ENCODE results near the gene MRPL22. TPM values are rescaled to one million over a fixed set of nuclear protein-coding genes. Genes with fewer than 3 reads are reported as not detected.

The MRPL22 gene
- total and polyA plus RNA-seq, 12 donors = 12.6 to 129 (median 56.9) TPM

GRCh38 chr5:154966081-154966841 lies 25.4 kb downstream of the MRPL22 start:
- Histone ChIP-seq H3K4me1 (replicated peaks in 1 of 2) (no peaks in the 10 kb centered on the region), H3K9me3 (replicated peaks in 1 of 3) (no peaks in the 10 kb centered on the region), H3K27me3 (no peaks in the 10 kb centered on the region), H3K4me3 (no peak overlapping the region), H3K27ac (peak overlapping the region in 2 of 5 donors; percentile 4 to 38), H3K36me3 (replicated peaks in 1 of 2) (peaks cover 0 to 19% of the 10 kb centered on the region in 2 donors)
- DNase-seq = peak in 1 of 7 donors; percentile 7
- 85 to 90% (median 87%) methylated on average over 7 of the region's 7 CpGs for WGBS, 4 donors
- intact Hi-C loops (cut with DNase I) = no loop called here
- TF ChIP-seq CTCF (IDR thresholded peaks at IDR 0.05) = no peak

GRCh38 chr5:154966874-154967273 lies 26.0 kb downstream of the MRPL22 start:
- no peak for DNase-seq

GRCh38 chr5:154967421-154968024 lies 26.6 kb downstream of the MRPL22 start:
- DNase-seq = no peak
- intact Hi-C loops (cut with DNase I) = no loop called here
- Histone ChIP-seq H3K27me3 (no peaks in the 10 kb centered on the region), H3K9me3 (replicated peaks in 1 of 3) (no peaks in the 10 kb centered on the region), H3K4me3 (no peak overlapping the region), H3K4me1 (replicated peaks in 1 of 2) (no peaks in the 10 kb centered on the region), H3K36me3 (replicated peaks in 1 of 2) (peaks cover 0 to 13% of the 10 kb centered on the region in 2 donors), H3K27ac (no peak overlapping the region)
- TF ChIP-seq CTCF (IDR thresholded peaks at IDR 0.05) = peak in 2 of 6 experiments; percentile 20 to 43
- no peak for TF ChIP-seq POLR2A (IDR thresholded peaks at IDR 0.05)
- 77 to 82% (median 78%) methylated on average over 5 of the region's 5 CpGs for WGBS, 4 donors

More at GRCh38 chr5:154966874-154967273, 26.0 kb downstream of the MRPL22 start:
- Histone ChIP-seq H3K9me3 (replicated peaks in 1 of 3) (no peaks in the 10 kb centered on the region), H3K27ac (no peak overlapping the region), H3K4me1 (replicated peaks in 1 of 2) (no peaks in the 10 kb centered on the region), H3K27me3 (no peaks in the 10 kb centered on the region), H3K36me3 (replicated peaks in 1 of 2) (peaks cover 0 to 13% of the 10 kb centered on the region in 2 donors), H3K4me3 (no peak overlapping the region)
- intact Hi-C loops (cut with DNase I) = no loop called here
- 87 to 89% (median 88%) methylated on average over 3 of the region's 3 CpGs for WGBS, 4 donors
- TF ChIP-seq CTCF (IDR thresholded peaks at IDR 0.05) (no peak), POLR2A (IDR thresholded peaks at IDR 0.05) (no peak)

- no peak overlapping the region for H3K4me3 ChIP-seq
- 90 to 97% (median 94%) methylated on average over 5 of the region's 5 CpGs for WGBS, 4 donors
- no peak for DNase-seq
- intact Hi-C loops (cut with DNase I) = no loop called here
- H3K36me3 ChIP-seq (replicated peaks in 1 of 2) = peaks cover 0 to 13% of the 10 kb centered on the region in 2 donors
- H3K27me3 ChIP-seq = no peaks in the 10 kb centered on the region
- no peaks in the 10 kb centered on the region for H3K4me1 ChIP-seq (replicated peaks in 1 of 2)
- no peaks in the 10 kb centered on the region for H3K9me3 ChIP-seq (replicated peaks in 1 of 3)
- TF ChIP-seq POLR2A (IDR thresholded peaks at IDR 0.05) = no peak
- TF ChIP-seq CTCF (IDR thresholded peaks at IDR 0.05) = no peak
- no peak overlapping the region for H3K27ac ChIP-seq
These were observed 28.1 kb downstream of the MRPL22 start for GRCh38 chr5:154968953-154969352.

All from adrenal gland (tissue), 12 donors.